K562 (cell line): ENCODE data around the gene BSPRY. TPM values are rescaled to one million over a fixed set of nuclear protein-coding genes. Genes with fewer than 3 reads are reported as not detected.

Experiments
- ZBTB40 ChIP-seq, 2 experiments: fragments of 450-650 bp in 1 of 2; sonication (generic) in 1 of 2; formaldehyde crosslinking in 1 of 2; IDR thresholded peaks; 2 replicates each; pipeline versions ENCODE4 v1.7.1 to v1.9.0; 2016 to 2022; ENCODE audit warnings: inconsistent platforms in 1 of 2, mild to moderate bottlenecking in 1 of 2, missing genetic modification reagents in 1 of 2
- polyA plus RNA-seq, 8 experiments: library from polyadenylated mRNA; depleted of rRNA in 4 of 8; stranded (reverse) in 5 of 8; unstranded in 3 of 8; fragments of >200 nt; fragmentation: Nextera tagmentation in 2 of 8; fragmentation: Illumina TruSeq in 1 of 8; extraction: Ambion mirVana in 2 of 8; extraction: Trizol in 1 of 8; gene quantifications; 2 replicates each; pipeline versions ENCODE4 v1.2.1 to v1.2.3, GENCODE V29; 2011 to 2014; ENCODE audit warnings: inconsistent platforms in 1 of 8, missing spikeins in 1 of 8
- total RNA-seq, 7 experiments: library from RNA; depleted of rRNA in 6 of 7; stranded (reverse); fragments of >200 nt in 6 of 7; fragmentation: Illumina TruSeq in 2 of 7; extraction: Trizol in 2 of 7; gene quantifications; 2 replicates each; pipeline versions ENCODE4 v1.2.1 to v1.2.3, GENCODE V29; 2011 to 2021; ENCODE audit warnings: low replicate concordance in 1 of 7

BSPRY gene
- total and polyA plus RNA-seq, 9 of the 15 experiments (the other 6 are each of a cell fraction or from before 2014, with no cell fraction given): 0.07 to 0.67 (median 0.18) TPM

GRCh38 chr9:113349066-113349444 is 286 bp upstream of the BSPRY start (continued):
- 0 out of 2 replicates have a peak, but pooled peaks have one; percentile 16 for TF ChIP-seq ZBTB40 (IDR thresholded peaks at IDR 0.05)
- no peak for TF ChIP-seq ZBTB40 (CRISPR knock-in tag; IDR thresholded peaks at IDR 0.05)
